H1 (cell line): ENCODE results near the gene BARHL1. TPM values are rescaled to one million over a fixed set of nuclear protein-coding genes. Genes with fewer than 3 reads are reported as not detected.

Source experiments
- CTCF ChIA-PET: fragments of 300-600 bp; sonication (Branson Sonifier 250); formaldehyde crosslinking; loops from one replicate; lab custom pipeline; 2021; ENCODE audit not compliant: partially characterized antibody; lab: Charles Lee
- POLR2A ChIA-PET: fragments of 300-600 bp; sonication (Branson Sonifier 250); formaldehyde crosslinking; loops from one replicate; lab custom pipeline; 2021; ENCODE audit warnings: inconsistent platforms; ENCODE audit not compliant: partially characterized antibody; lab: Charles Lee
- DNase-seq, 2 experiments: peaks; one replicate each; pipeline versions ENCODE4 v3.0.0 to v3.0.0-alpha.2; 2010 to 2022; ENCODE audit warnings: low spot score in 2 of 2, low read depth in 1 of 2, mixed read lengths in 1 of 2
- FAIRE-seq: peaks from 2 replicates; lab custom pipeline; 2011; peaks lifted over from hg19 to GRCh38; lab: Jason Lieb, UNC
- H2AFZ ChIP-seq: 2 replicates; pipeline ENCODE4 v1.8.1; 2012; ENCODE audit warnings: low read length, inconsistent platforms
- H2AK5ac ChIP-seq: 2 replicates; pipeline ENCODE4 v1.6.1; 2013; ENCODE audit warnings: low read depth, low read length
- H2BK120ac ChIP-seq: replicated peaks from 2 replicates; pipeline ENCODE3; 2013; ENCODE audit warnings: low read depth, low read length, inconsistent platforms
- H2BK12ac ChIP-seq: 2 replicates; pipeline ENCODE4 v1.6.1; 2013; ENCODE audit warnings: low read depth, low read length
- H2BK15ac ChIP-seq: 2 replicates; pipeline ENCODE4 v1.6.1; 2013; ENCODE audit warnings: low read length
- H2BK20ac ChIP-seq: 2 replicates; pipeline ENCODE4 v1.6.1; 2013; ENCODE audit warnings: low read length
- H2BK5ac ChIP-seq: 2 replicates; pipeline ENCODE4 v1.6.1; 2013; ENCODE audit warnings: low read depth, low read length
- H3K14ac ChIP-seq: 2 replicates; pipeline ENCODE4 v1.6.1; 2013; ENCODE audit warnings: inconsistent platforms; ENCODE audit not compliant: insufficient read length
- H3K18ac ChIP-seq: 2 replicates; pipeline ENCODE4 v1.6.1; 2013; ENCODE audit warnings: low read length; ENCODE audit errors: extremely low read depth
- H3K23ac ChIP-seq: 2 replicates; pipeline ENCODE4 v1.6.1; 2013; ENCODE audit warnings: inconsistent platforms; ENCODE audit not compliant: insufficient read length
- H3K23me2 ChIP-seq: 2 replicates; pipeline ENCODE4 v1.6.1; 2013; ENCODE audit warnings: low read depth, low read length
- H3K27ac ChIP-seq: 2 replicates; pipeline ENCODE4 v1.6.1; 2011; ENCODE audit warnings: low read depth, low read length, inconsistent platforms
- H3K27me3 ChIP-seq, 4 experiments: replicated peaks in 1 of 4; 1 replicate in 1 of 4; 2 replicates in 3 of 4; pipeline versions ENCODE4 v1.6.1 to v1.8.1; 2011 to 2013; ENCODE audit warnings: low read length in 3 of 4, mild to moderate bottlenecking in 3 of 4, inconsistent platforms in 2 of 4, mixed read lengths in 2 of 4, moderate library complexity in 1 of 4; ENCODE audit not compliant: control insufficient read depth in 3 of 4, insufficient read depth in 3 of 4; ENCODE audit errors: extremely low read depth in 1 of 4
- H3K36me3 ChIP-seq, 4 experiments: 2 replicates each; pipeline versions ENCODE4 v1.6.1 to v1.8.1; 2011 to 2013; ENCODE audit warnings: mild to moderate bottlenecking in 4 of 4, low read length in 3 of 4, moderate library complexity in 2 of 4, control low read depth in 1 of 4, inconsistent platforms in 1 of 4; ENCODE audit not compliant: insufficient read depth in 4 of 4, control insufficient read depth in 2 of 4
- H3K4ac ChIP-seq: replicated peaks from 2 replicates; pipeline ENCODE3; 2013; ENCODE audit warnings: low read length, low read depth, mixed read lengths, inconsistent platforms; ENCODE audit not compliant: insufficient read length
- H3K4me1 ChIP-seq, 4 experiments: replicated peaks in 1 of 4; 1 replicate in 1 of 4; 2 replicates in 3 of 4; pipeline versions ENCODE4 v1.6.1 to v1.8.1; 2011 to 2013; ENCODE audit warnings: low read length in 3 of 4, inconsistent platforms in 2 of 4, mixed read lengths in 1 of 4; ENCODE audit not compliant: insufficient read depth in 4 of 4, control insufficient read depth in 3 of 4
- H3K4me2 ChIP-seq, 2 experiments: 2 replicates each; pipeline versions ENCODE4 v1.6.1 to v1.8.1; 2011 to 2013; ENCODE audit warnings: low read depth in 2 of 2, low read length in 2 of 2, control low read depth in 1 of 2, inconsistent platforms in 1 of 2, mild to moderate bottlenecking in 1 of 2; ENCODE audit not compliant: insufficient read depth in 1 of 2
- H3K4me3 ChIP-seq, 4 experiments: fragments of 200-600, 300-600 bp in 1 of 4; sonication (generic), shearing (Covaris generic), sonication (Bioruptor Twin) in 1 of 4; 2 replicates each; pipeline versions ENCODE4 v1.5.1 to v1.8.1; 2011 to 2016; ENCODE audit warnings: low read length in 4 of 4, low read depth in 3 of 4, control low read depth in 2 of 4, inconsistent platforms in 2 of 4, mild to moderate bottlenecking in 2 of 4, mixed read lengths in 1 of 4, moderate library complexity in 1 of 4; ENCODE audit not compliant: insufficient read depth in 2 of 4; ENCODE audit errors: extremely low read depth in 1 of 4
- H3K56ac ChIP-seq: replicated peaks from 2 replicates; pipeline ENCODE3; 2013; ENCODE audit warnings: low read depth, mild to moderate bottlenecking, mixed read lengths, low read length, inconsistent platforms; ENCODE audit not compliant: insufficient read length
- H3K79me1 ChIP-seq: 2 replicates; pipeline ENCODE4 v1.6.1; 2013; ENCODE audit warnings: low read depth, low read length, control low read depth
- H3K79me2 ChIP-seq, 2 experiments: 2 replicates each; pipeline versions ENCODE4 v1.6.1 to v1.8.1; 2012 to 2013; ENCODE audit warnings: low read length in 2 of 2, mild to moderate bottlenecking in 2 of 2, inconsistent platforms in 1 of 2; ENCODE audit not compliant: insufficient read depth in 2 of 2, control insufficient read depth in 1 of 2
- H3K9ac ChIP-seq, 4 experiments: replicated peaks in 1 of 4; 1 replicate in 1 of 4; 2 replicates in 3 of 4; pipeline versions ENCODE4 v1.6.1 to v1.8.1; 2011 to 2013; ENCODE audit warnings: low read depth in 3 of 4, low read length in 3 of 4, control low read depth in 2 of 4, mild to moderate bottlenecking in 2 of 4, moderate library complexity in 2 of 4, inconsistent platforms in 1 of 4; ENCODE audit errors: extremely low read depth in 1 of 4
- H3K9me3 ChIP-seq, 2 experiments: 2 replicates each; pipeline versions ENCODE4 v1.6.1 to v1.8.1; 2012 to 2013; ENCODE audit warnings: mild to moderate bottlenecking in 2 of 2, moderate library complexity in 2 of 2, control low read depth in 1 of 2, inconsistent platforms in 1 of 2, low read depth in 1 of 2, low read length in 1 of 2, mixed read lengths in 1 of 2; ENCODE audit not compliant: insufficient read depth in 2 of 2
- H4K20me1 ChIP-seq, 2 experiments: replicated peaks in 1 of 2; 2 replicates each; pipeline versions ENCODE3 to v1.8.1; 2011 to 2013; ENCODE audit warnings: inconsistent platforms in 2 of 2, low read length in 2 of 2, mild to moderate bottlenecking in 1 of 2; ENCODE audit not compliant: insufficient read depth in 2 of 2, control insufficient read depth in 1 of 2
- H4K5ac ChIP-seq: 2 replicates; pipeline ENCODE4 v1.6.1; 2013; ENCODE audit warnings: low read length, low read depth, mixed read lengths, inconsistent platforms; ENCODE audit not compliant: insufficient read length
- H4K8ac ChIP-seq: 2 replicates; pipeline ENCODE4 v1.8.0; 2013; ENCODE audit warnings: mild to moderate bottlenecking, moderate library complexity, low read length, inconsistent platforms; ENCODE audit not compliant: insufficient read depth; ENCODE audit errors: extremely low read depth
- H4K91ac ChIP-seq: replicated peaks from 2 replicates; pipeline ENCODE3; 2013; ENCODE audit warnings: low read length, mixed read lengths, inconsistent platforms; ENCODE audit not compliant: insufficient read length
- CTBP2 ChIP-seq: IDR thresholded peaks from 2 replicates; pipeline ENCODE4 v1.7.0; 2011; ENCODE audit warnings: borderline replicate concordance, mild to moderate bottlenecking, moderate library complexity, mixed read lengths, low read length; ENCODE audit not compliant: insufficient read depth, insufficient read length
- PHF8 ChIP-seq: fragments of 200-600 bp; sonication (generic); conservative IDR thresholded peaks from 2 replicates; pipeline ENCODE4 v1.7.1; 2012; ENCODE audit warnings: low read depth, mild to moderate bottlenecking, inconsistent platforms, low read length, moderate library complexity
- RNF2 ChIP-seq: fragments of 200-900, 300-1000 bp; sonication (generic); IDR thresholded peaks from 2 replicates; pipeline ENCODE4 v1.7.1; 2016; ENCODE audit warnings: borderline replicate concordance, low read depth, mild to moderate bottlenecking, antibody characterized with exemption, low read length; ENCODE audit not compliant: poor library complexity, severe bottlenecking; ENCODE audit errors: missing control alignments
- SUZ12 ChIP-seq: fragments of 200-600 bp; sonication (generic); IDR thresholded peaks from 2 replicates; pipeline ENCODE4 v1.6.1; 2012; ENCODE audit warnings: mild to moderate bottlenecking, inconsistent platforms, low read length, moderate library complexity, mixed read lengths
- TEAD4 ChIP-seq: IDR thresholded peaks from 2 replicates; pipeline ENCODE4 v1.6.1; 2012; ENCODE audit warnings: low read depth, low read length, inconsistent platforms, mixed read lengths
- YY1 ChIP-seq: IDR thresholded peaks from 2 replicates; pipeline ENCODE4 v1.6.1; 2011; ENCODE audit warnings: low read depth, mild to moderate bottlenecking, low read length
- WGBS, 2 experiments: shearing (Covaris generic) in 1 of 2; methylation state at CpG; one replicate each; pipeline versions ENCODE4 v1.1.6 to v1.1.7; 2013 to 2015; ENCODE audit warnings: low lambda C conversion rate in 2 of 2, mixed read lengths in 2 of 2, inconsistent platforms in 1 of 2, low coverage in 1 of 2, missing lambda C conversion rate in 1 of 2; ENCODE audit not compliant: insufficient replicate concordance in 2 of 2, insufficient coverage in 1 of 2, insufficient read length in 1 of 2; ENCODE audit errors: extremely low coverage in 1 of 2, missing lambda C conversion rate in 1 of 2; 5-methylcytosine and 5-hydroxymethylcytosine counted together
- polyA plus RNA-seq, 7 experiments: library from polyadenylated mRNA; depleted of rRNA in 3 of 7; stranded (reverse) in 5 of 7; unstranded in 2 of 7; fragments of >200 nt in 5 of 7; fragments of 200-250 nt in 2 of 7; gene quantifications; 1 replicate in 5 of 7; 2 replicates in 1 of 7; 4 replicates in 1 of 7; pipeline versions ENCODE4 v1.2.1 to v1.2.3, GENCODE V29; 2011 to 2013; ENCODE audit warnings: missing spikeins in 2 of 7, mixed read lengths in 2 of 7
- total RNA-seq: library from RNA; stranded (reverse); fragmentation: NEBNext Ultra II Directional; extraction: Animal tissue kit (Norgen Biotek cat#: 25700); gene quantifications from 2 replicates; pipeline ENCODE4 v1.2.1, GENCODE V29; 2021

BARHL1 gene
- total and polyA plus RNA-seq, 2 of the 8 experiments (the other 6 are each of a cell fraction or from before 2014, with no cell fraction given), result not detected

DNA sequence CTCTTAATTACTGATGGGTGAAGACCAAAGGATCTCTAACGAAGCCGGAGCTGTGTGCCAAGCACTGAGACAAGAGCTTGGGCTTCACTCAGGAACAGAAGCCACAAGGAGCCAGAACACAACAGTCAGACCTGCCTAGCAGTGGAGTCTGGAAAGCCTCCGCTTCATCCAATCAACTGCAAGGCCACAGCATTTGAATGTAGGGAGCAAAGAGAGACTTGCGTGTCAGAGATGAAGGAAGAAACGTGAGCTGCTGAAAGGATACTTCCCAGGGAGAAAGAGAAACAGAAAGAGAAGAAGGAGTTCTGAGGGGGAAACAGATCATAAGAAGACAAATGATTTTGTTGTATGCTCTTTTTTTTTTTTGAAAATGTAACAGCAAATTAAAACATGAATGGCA, 43.9 kb downstream of the BARHL1 start:
- Histone ChIP-seq H3K4me3 (no peak overlapping the region), H3K18ac (no peak overlapping the region), H2AFZ (no peak overlapping the region), H2BK120ac (no peak overlapping the region), H3K56ac (no peak overlapping the region), H2BK12ac (no peak overlapping the region), H3K9ac (no peak overlapping the region), H3K9me3 (no peaks in the 10 kb centered on the region), H2BK15ac (no peak overlapping the region), H3K4me2 (no peak overlapping the region), H3K4ac (no peak overlapping the region), H3K27me3 (no peaks in the 10 kb centered on the region), H3K27ac (no peak overlapping the region), H3K36me3 (peaks cover 5 to 35% (median 19%) of the 10 kb centered on the region in 4 experiments; a peak in 7 of 8 replicates), H3K79me2 (no peaks in the 10 kb centered on the region), H2BK20ac (no peak overlapping the region), H3K4me1 (0 out of 7 replicates have a peak, but pooled peaks cover 0 to 3% (median 0%) of the 10 kb centered on the region in 4 experiments), H3K79me1 (no peaks in the 10 kb centered on the region; the same call in 1 of the 2 replicates), H4K8ac (no peak overlapping the region), H3K23me2 (no peaks in the 10 kb centered on the region), H4K5ac (no peak overlapping the region), H4K91ac (no peak overlapping the region), H3K23ac (no peak overlapping the region), H2BK5ac (no peak overlapping the region), H2AK5ac (no peak overlapping the region), H3K14ac (no peak overlapping the region), H4K20me1 (peaks cover 2 to 4% of the 10 kb centered on the region in 2 experiments)
- no peak for TF ChIP-seq YY1
- TF ChIP-seq RNF2, result no peak
- no peak for TF ChIP-seq TEAD4
- no peak for TF ChIP-seq PHF8
- no peak for TF ChIP-seq CTBP2
- no peak for TF ChIP-seq SUZ12
- no peak for FAIRE-seq
- no peak for DNase-seq
- ChIA-PET CTCF (interaction anchor here (0.6 to 1.2 kb wide), 3 partner anchors 24 to 68 kb away, joined by 3 to 4 read pairs (median 3); no protein-coding TSS in a partner anchor), POLR2A (interaction anchor here (0.7 to 1.4 kb wide), 2 partner anchors 12 to 13 kb away, joined by 3 read pairs; no protein-coding TSS in a partner anchor)
- WGBS, 2 experiments, result 83% methylated on average over 5 of the region's 5 CpGs; no CpG with 5 or more reads in 1 of the 2 experiments
